ENCODE results near the gene BSND.

The BSND gene

DNA sequence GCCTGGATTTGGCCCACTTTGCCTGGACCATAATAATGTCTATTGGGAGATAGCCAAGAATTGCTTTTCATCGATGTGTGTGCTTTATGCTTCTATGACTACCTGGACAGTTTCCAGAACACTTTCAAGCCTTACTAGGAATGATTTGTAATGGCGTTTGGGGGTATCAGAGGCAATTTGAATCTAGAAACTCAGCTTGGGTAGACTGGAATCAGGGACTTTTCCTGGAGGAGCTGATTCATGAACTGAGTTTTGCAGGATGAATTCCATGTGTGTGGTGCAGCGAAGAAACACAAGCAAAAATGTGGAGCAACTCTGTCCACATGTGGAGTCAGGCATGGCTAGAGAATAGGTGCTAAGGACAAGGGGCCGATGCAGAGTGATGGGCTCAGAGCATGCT lies 30.2 kb upstream of the BSND start (continued):
- TF ChIP-seq, protein P1, sequence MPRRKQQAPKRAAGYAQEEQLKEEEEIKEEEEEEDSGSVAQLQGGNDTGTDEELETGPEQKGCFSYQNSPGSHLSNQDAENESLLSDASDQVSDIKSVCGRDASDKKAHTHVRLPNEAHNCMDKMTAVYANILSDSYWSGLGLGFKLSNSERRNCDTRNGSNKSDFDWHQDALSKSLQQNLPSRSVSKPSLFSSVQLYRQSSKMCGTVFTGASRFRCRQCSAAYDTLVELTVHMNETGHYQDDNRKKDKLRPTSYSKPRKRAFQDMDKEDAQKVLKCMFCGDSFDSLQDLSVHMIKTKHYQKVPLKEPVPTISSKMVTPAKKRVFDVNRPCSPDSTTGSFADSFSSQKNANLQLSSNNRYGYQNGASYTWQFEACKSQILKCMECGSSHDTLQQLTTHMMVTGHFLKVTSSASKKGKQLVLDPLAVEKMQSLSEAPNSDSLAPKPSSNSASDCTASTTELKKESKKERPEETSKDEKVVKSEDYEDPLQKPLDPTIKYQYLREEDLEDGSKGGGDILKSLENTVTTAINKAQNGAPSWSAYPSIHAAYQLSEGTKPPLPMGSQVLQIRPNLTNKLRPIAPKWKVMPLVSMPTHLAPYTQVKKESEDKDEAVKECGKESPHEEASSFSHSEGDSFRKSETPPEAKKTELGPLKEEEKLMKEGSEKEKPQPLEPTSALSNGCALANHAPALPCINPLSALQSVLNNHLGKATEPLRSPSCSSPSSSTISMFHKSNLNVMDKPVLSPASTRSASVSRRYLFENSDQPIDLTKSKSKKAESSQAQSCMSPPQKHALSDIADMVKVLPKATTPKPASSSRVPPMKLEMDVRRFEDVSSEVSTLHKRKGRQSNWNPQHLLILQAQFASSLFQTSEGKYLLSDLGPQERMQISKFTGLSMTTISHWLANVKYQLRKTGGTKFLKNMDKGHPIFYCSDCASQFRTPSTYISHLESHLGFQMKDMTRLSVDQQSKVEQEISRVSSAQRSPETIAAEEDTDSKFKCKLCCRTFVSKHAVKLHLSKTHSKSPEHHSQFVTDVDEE (CRISPR knock-in tag; IDR thresholded peaks at IDR 0.05) = no peak

DNA sequence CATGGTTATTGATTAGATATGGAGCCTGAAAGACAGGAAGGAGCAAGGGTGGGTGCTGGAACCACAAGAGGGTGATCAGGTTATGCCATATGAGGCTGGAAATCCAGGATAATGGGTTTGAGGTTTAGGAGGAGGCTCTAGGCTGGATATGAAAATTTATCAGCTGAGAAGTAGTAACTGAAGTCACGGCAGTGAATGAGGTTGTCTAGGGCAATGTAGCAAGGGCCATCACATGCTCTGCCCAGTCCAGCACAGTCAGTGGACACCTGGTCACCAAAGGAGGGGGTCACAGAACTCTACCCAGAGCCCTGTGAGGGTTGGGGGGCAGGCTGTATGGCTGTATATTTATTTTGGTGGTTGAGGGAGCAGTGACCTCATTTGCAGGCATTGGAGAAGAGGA lies 28.9 kb upstream of the BSND start:
- TF ChIP-seq, protein P2, sequence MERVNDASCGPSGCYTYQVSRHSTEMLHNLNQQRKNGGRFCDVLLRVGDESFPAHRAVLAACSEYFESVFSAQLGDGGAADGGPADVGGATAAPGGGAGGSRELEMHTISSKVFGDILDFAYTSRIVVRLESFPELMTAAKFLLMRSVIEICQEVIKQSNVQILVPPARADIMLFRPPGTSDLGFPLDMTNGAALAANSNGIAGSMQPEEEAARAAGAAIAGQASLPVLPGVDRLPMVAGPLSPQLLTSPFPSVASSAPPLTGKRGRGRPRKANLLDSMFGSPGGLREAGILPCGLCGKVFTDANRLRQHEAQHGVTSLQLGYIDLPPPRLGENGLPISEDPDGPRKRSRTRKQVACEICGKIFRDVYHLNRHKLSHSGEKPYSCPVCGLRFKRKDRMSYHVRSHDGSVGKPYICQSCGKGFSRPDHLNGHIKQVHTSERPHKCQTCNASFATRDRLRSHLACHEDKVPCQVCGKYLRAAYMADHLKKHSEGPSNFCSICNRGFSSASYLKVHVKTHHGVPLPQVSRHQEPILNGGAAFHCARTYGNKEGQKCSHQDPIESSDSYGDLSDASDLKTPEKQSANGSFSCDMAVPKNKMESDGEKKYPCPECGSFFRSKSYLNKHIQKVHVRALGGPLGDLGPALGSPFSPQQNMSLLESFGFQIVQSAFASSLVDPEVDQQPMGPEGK (CRISPR knock-in tag; IDR thresholded peaks at IDR 0.05; ENCODE audit: borderline replicate concordance) = no peak
- no peak for TF ChIP-seq ZFP30 (CRISPR knock-in tag; IDR thresholded peaks at IDR 0.05)
- no peak for TF ChIP-seq PPARA (CRISPR knock-in tag; IDR thresholded peaks at IDR 0.05; ENCODE audit: borderline replicate concordance)
- no peak for TF ChIP-seq RARB (CRISPR knock-in tag; IDR thresholded peaks at IDR 0.05)
- TF ChIP-seq, protein P3, sequence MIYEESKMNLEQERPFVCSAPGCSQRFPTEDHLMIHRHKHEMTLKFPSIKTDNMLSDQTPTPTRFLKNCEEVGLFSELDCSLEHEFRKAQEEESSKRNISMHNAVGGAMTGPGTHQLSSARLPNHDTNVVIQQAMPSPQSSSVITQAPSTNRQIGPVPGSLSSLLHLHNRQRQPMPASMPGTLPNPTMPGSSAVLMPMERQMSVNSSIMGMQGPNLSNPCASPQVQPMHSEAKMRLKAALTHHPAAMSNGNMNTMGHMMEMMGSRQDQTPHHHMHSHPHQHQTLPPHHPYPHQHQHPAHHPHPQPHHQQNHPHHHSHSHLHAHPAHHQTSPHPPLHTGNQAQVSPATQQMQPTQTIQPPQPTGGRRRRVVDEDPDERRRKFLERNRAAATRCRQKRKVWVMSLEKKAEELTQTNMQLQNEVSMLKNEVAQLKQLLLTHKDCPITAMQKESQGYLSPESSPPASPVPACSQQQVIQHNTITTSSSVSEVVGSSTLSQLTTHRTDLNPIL (CRISPR knock-in tag; IDR thresholded peaks at IDR 0.05; ENCODE audit: low read depth) = no peak
- TF ChIP-seq ZC3H10 (CRISPR knock-in tag; IDR thresholded peaks at IDR 0.05) = no peak
- no peak for ATAC-seq

DNA sequence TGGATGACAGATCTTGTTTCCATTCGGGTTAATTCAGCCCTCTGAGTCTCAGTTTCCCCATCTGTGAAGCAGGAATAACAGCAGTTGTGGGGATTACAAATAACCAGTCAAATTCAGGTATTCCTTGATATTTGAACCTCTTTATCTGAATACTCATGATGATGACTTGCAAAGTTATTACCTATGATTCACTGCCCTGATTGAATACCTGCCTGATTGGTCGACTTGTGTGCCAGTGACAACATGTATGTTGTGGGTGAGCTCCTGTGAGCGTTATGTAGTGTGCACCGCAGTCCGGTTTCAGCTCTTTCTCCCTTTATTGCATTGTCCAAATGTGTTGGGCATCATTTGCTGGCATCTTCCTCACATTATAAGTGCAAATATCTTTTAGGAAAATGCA lies 27.8 kb upstream of the BSND start:
- ATAC-seq = no peak

DNA sequence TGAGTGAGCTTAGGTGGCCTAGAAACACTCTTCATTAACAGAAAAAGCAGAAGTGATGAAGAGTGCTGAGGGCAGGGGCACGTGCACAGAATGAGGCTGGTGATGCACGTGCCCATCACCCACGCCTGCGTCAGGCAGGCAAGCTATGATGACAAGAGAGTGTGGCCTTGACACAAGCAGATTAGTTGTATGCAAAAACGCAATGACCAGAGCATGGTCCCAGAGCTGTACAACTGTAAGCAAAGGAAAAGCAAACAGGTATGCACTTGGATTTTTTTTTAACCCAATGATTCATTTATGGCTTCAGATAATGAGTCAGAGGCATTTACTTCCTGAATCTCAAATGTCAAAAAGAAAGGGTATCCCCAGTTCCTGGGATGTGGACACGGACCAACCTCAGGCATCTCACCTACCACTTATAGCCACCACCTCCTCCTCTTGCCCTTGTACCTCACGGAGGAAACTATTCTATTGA lies 27.4 kb upstream of the BSND start:
- TF ChIP-seq ZFP30 (CRISPR knock-in tag; IDR thresholded peaks at IDR 0.05) = no peak
- no peak for TF ChIP-seq ISL1 (CRISPR knock-in tag; IDR thresholded peaks at IDR 0.05)
- no peak for TF ChIP-seq CSDC2 (CRISPR knock-in tag; IDR thresholded peaks at IDR 0.05)
- TF ChIP-seq, protein P3 (CRISPR knock-in tag; IDR thresholded peaks at IDR 0.05; ENCODE audit: low read depth) = no peak
- no peak for TF ChIP-seq ZNF565 (CRISPR knock-in tag; conservative IDR thresholded peaks at IDR 0.05; ENCODE audit: low read depth)
- TF ChIP-seq OSR1 (CRISPR knock-in tag; IDR thresholded peaks at IDR 0.05) = no peak
- peak; percentile 66 for ATAC-seq

More for the DNA sequence above, 27.8 kb upstream of the BSND start:
- TF ChIP-seq ESRRG (CRISPR knock-in tag; IDR thresholded peaks at IDR 0.05) = no peak
- no peak for TF ChIP-seq ZNF70 (CRISPR knock-in tag; IDR thresholded peaks at IDR 0.05)
- TF ChIP-seq, protein P4, sequence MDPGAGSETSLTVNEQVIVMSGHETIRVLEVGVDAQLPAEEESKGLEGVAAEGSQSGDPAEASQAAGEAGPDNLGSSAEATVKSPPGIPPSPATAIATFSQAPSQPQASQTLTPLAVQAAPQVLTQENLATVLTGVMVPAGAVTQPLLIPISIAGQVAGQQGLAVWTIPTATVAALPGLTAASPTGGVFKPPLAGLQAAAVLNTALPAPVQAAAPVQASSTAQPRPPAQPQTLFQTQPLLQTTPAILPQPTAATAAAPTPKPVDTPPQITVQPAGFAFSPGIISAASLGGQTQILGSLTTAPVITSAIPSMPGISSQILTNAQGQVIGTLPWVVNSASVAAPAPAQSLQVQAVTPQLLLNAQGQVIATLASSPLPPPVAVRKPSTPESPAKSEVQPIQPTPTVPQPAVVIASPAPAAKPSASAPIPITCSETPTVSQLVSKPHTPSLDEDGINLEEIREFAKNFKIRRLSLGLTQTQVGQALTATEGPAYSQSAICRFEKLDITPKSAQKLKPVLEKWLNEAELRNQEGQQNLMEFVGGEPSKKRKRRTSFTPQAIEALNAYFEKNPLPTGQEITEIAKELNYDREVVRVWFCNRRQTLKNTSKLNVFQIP (CRISPR knock-in tag; IDR thresholded peaks at IDR 0.05; ENCODE audit: borderline replicate concordance, low read depth) = no peak
- TF ChIP-seq ZNF8 (CRISPR knock-in tag; IDR thresholded peaks at IDR 0.05) = no peak
- TF ChIP-seq CSDC2 (CRISPR knock-in tag; IDR thresholded peaks at IDR 0.05) = no peak
- TF ChIP-seq SNAI2 (CRISPR knock-in tag; IDR thresholded peaks at IDR 0.05) = no peak
- TF ChIP-seq RARB (CRISPR knock-in tag; IDR thresholded peaks at IDR 0.05) = no peak
- TF ChIP-seq BACH2 (CRISPR knock-in tag; IDR thresholded peaks at IDR 0.05; ENCODE audit: borderline replicate concordance) = no peak
- TF ChIP-seq ISL1 (CRISPR knock-in tag; IDR thresholded peaks at IDR 0.05) = no peak
- no peak for TF ChIP-seq ZFP3 (CRISPR knock-in tag; IDR thresholded peaks at IDR 0.05)

DNA sequence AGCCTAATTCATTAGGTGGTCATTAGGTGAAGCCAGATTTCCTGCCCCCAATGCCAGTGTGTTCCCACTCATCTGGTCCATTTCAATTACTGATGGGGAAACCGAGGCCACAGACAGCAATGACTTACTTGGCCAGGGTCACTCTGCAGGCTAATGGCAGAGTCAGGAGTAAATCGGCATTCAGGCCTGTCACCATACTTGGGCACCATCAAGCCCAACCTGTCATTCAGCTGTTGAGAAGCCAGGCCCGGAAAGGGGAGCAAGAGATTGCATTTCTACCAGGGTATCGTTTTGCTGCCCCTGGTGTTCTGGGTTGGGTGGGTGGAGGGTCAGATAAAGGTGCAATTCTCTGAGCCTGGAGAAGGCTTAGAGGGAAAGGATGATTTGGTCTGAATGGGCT lies 26.3 kb upstream of the BSND start:
- TF ChIP-seq CSDC2 (CRISPR knock-in tag; IDR thresholded peaks at IDR 0.05) (no peak), PPARA (CRISPR knock-in tag; IDR thresholded peaks at IDR 0.05; ENCODE audit: borderline replicate concordance) (no peak), OSR1 (CRISPR knock-in tag; IDR thresholded peaks at IDR 0.05) (no peak)

More for the DNA sequence above, 26.3 kb upstream of the BSND start:
- ATAC-seq = no peak
